HFFc6 (cell line): ENCODE results near the gene STMN1. TPM values are rescaled to one million over a fixed set of nuclear protein-coding genes. Genes with fewer than 3 reads are reported as not detected.
A peak's percentile ranks its signal among the peaks of the same experiment; 100 is the strongest.

ENCODE experiments used
- DNase-seq: peaks from one replicate; pipeline ENCODE4 v3.0.0-alpha.2; 2018
- H3K27ac Mint-ChIP-seq: 2 replicates; pipeline ENCODE4 v1.8.0; 2020; ENCODE audit warnings: mild to moderate bottlenecking, mixed read lengths
- H3K27me3 Mint-ChIP-seq: 2 replicates; pipeline ENCODE4 v1.8.0; 2021; ENCODE audit warnings: mild to moderate bottlenecking, moderate library complexity, mixed read lengths; ENCODE audit not compliant: insufficient read depth
- H3K36me3 Mint-ChIP-seq: 2 replicates; pipeline ENCODE4 v1.8.0; 2021; ENCODE audit warnings: low read depth, mixed read lengths
- H3K4me1 Mint-ChIP-seq: 2 replicates; pipeline ENCODE4 v1.8.0; 2020; ENCODE audit warnings: low read depth, mixed read lengths
- H3K4me3 Mint-ChIP-seq: 2 replicates; pipeline ENCODE4 v1.8.0; 2020; ENCODE audit warnings: mild to moderate bottlenecking, moderate library complexity, mixed read lengths
- H3K9me3 Mint-ChIP-seq: 2 replicates; pipeline ENCODE4 v1.8.0; 2020; ENCODE audit warnings: mild to moderate bottlenecking, mixed read lengths
- total RNA-seq, 6 experiments: library from RNA; stranded (reverse); fragmentation: NEBNext Ultra II Directional; extraction: Animal tissue kit (Norgen Biotek cat#: 25700); gene quantifications; 2 replicates in 1 of 6; 3 replicates in 5 of 6; pipeline ENCODE4 v1.2.3, GENCODE V29; 2021
- TF ChIP-seq, protein P1 (sequence below): fragments of 200-600 bp; sonication (generic); IDR thresholded peaks from 2 replicates; pipeline ENCODE4 v1.5.0; 2021; ENCODE audit warnings: antibody characterized with exemption, mild to moderate bottlenecking

STMN1 gene
- total RNA-seq, 6 experiments from 2014 or later, result 201 to 370 (median 342) TPM

DNA sequence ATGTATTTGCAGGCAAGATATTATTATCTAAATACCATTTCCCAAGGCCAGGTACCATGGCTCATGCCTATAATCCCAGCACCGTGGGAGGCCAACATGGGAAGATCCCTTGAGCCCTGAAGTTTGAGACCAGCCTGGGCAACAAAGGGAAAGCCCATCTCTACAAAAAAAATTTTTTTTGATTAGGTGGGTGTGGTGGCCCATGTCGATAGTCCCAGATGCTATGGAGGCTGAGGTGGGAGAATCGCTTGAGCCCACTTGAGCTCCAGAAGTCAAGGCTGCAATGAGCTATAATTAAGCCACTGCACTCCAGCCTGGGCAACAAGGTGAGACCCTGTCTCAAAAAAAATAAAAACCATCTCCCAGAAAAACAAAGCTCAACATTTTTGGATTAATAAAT is 2.2 kb downstream of the STMN1 start:
- TF ChIP-seq, protein P1, sequence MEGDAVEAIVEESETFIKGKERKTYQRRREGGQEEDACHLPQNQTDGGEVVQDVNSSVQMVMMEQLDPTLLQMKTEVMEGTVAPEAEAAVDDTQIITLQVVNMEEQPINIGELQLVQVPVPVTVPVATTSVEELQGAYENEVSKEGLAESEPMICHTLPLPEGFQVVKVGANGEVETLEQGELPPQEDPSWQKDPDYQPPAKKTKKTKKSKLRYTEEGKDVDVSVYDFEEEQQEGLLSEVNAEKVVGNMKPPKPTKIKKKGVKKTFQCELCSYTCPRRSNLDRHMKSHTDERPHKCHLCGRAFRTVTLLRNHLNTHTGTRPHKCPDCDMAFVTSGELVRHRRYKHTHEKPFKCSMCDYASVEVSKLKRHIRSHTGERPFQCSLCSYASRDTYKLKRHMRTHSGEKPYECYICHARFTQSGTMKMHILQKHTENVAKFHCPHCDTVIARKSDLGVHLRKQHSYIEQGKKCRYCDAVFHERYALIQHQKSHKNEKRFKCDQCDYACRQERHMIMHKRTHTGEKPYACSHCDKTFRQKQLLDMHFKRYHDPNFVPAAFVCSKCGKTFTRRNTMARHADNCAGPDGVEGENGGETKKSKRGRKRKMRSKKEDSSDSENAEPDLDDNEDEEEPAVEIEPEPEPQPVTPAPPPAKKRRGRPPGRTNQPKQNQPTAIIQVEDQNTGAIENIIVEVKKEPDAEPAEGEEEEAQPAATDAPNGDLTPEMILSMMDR, result no peak
- peak overlapping the region; percentile 85 for H3K27ac Mint-ChIP-seq
- peaks cover 41% of the 10 kb centered on the region for H3K4me1 Mint-ChIP-seq
- H3K27me3 Mint-ChIP-seq, result no peaks in the 10 kb centered on the region
- H3K36me3 Mint-ChIP-seq, result peaks cover 24% of the 10 kb centered on the region
- peak overlapping the region; percentile 89 for H3K4me3 Mint-ChIP-seq
- no peak for DNase-seq
- no peaks in the 10 kb centered on the region for H3K9me3 Mint-ChIP-seq

DNA sequence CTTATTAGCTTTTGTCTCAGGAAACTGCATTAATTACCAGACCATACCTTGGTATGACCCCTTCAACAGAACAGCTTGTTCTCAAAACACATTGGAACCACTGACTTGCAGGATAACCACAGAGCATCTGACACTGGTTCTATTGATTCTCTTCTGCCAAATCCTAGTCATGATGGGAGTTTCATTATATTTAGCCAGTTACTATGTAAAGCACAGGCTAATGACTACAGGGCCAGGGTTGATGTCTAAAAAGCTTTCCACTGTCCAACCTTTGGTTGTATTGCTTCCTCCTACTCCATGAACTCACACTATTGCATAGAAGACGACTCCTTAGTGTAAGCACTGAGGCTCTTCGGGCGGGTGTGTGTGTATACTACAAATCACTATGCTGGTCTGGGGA is 3.8 kb downstream of the STMN1 start:
- Mint-ChIP-seq H3K9me3 (no peaks in the 10 kb centered on the region), H3K27me3 (no peaks in the 10 kb centered on the region), H3K4me1 (peaks cover 44% of the 10 kb centered on the region), H3K4me3 (no peak overlapping the region), H3K36me3 (peaks cover 24% of the 10 kb centered on the region), H3K27ac (peak overlapping the region; percentile 42; the same call in 1 of the 2 replicates)
- TF ChIP-seq, protein P1, result no peak
- no peak for DNase-seq

DNA sequence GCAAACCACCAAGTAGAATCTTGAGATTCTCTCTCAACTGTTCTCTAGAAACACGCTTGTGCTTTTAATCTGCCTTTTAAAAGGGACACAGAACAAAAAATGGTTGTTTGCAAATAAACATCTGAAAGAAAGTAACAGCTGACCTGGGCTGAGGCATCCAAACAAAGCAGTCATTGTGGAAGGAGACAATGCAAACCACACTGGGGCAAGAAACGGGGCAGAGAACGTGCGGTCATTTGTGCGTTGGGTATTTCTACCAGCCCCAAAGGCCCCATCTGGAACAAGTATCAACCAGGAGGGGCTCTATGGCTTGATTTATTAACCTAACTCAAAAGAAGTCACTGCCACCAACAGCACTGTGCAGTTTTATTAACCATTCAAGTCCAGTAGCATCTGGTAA is 6.0 kb downstream of the STMN1 start:
- Mint-ChIP-seq H3K36me3 (peaks cover 24% of the 10 kb centered on the region), H3K27ac (no peak overlapping the region; the same call in 1 of the 2 replicates), H3K4me1 (peaks cover 58% of the 10 kb centered on the region), H3K27me3 (no peaks in the 10 kb centered on the region), H3K9me3 (no peaks in the 10 kb centered on the region), H3K4me3 (no peak overlapping the region)
- TF ChIP-seq, protein P1, result no peak
- no peak for DNase-seq

DNA sequence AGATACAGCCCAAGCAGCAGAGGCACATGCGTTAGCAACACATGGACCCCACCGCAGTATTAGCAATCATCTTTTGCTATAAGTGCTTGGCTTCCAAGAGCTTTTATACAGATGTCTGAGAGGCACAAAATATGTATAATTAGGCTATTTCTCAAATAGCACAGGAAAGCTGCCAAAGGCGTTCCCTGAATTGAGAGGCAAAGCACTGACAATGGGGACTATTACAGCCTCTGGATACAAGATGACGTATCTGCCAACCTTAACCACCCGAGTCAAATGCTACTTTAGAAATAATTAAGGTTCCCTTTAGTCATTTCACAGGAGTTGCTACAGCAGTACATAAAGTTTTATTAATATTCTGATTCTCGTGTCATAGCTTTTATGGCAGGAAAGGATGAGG is 6.4 kb downstream of the STMN1 start:
- no peak overlapping the region for H3K4me3 Mint-ChIP-seq
- no peaks in the 10 kb centered on the region for H3K9me3 Mint-ChIP-seq
- H3K4me1 Mint-ChIP-seq, result peaks cover 62% of the 10 kb centered on the region
- DNase-seq, result no peak
- TF ChIP-seq, protein P1, result no peak
- H3K27ac Mint-ChIP-seq, result no peak overlapping the region
- peaks cover 21% of the 10 kb centered on the region for H3K36me3 Mint-ChIP-seq
- H3K27me3 Mint-ChIP-seq, result no peaks in the 10 kb centered on the region

DNA sequence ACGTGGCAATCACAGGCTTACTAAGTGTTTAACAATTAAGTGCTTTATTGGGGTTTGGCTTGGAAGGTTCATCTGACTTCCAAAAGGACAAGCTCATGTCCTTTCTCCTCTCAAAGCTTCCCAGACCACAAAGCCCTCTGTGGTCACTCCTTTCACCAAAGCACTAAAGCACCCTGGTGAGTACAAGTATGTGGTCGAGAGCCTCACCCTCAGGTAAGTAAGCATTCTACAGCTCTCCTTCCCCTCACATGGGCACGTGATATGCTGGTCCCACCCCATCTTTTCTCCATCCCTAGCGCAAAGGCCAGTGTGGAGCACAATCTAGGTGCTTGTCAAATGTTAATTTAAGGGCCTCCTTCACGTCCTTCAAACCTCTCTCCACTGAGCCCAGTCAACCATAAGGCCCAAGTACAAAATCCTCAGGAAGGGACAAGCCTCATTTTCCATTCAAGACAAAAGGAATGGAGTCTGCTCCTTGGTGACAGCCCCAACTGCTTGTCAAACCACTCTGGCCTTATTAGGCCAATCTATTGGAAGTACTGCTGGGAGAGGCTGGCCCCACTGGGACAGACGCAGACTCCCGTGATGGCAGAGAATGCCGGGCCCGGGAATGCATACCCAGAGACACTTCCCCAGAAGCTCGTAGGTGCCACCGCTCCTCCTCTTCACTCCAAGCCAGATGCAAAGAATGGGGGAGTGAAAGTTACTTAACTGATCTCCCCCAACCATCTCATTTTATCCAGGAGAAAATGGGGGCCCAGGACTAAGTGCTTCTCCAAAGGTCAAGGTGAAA is 7.8 kb downstream of the STMN1 start:
- peaks cover 52% of the 10 kb centered on the region for H3K4me1 Mint-ChIP-seq
- H3K27ac Mint-ChIP-seq, result peak overlapping the region; percentile 19; the same call in 1 of the 2 replicates
- no peaks in the 10 kb centered on the region for H3K27me3 Mint-ChIP-seq
- peaks cover 15% of the 10 kb centered on the region for H3K36me3 Mint-ChIP-seq
- H3K9me3 Mint-ChIP-seq, result no peaks in the 10 kb centered on the region
- no peak for DNase-seq
- no peak overlapping the region for H3K4me3 Mint-ChIP-seq
- TF ChIP-seq, protein P1, result no peak
